Nephron progenitor cell (in vitro differentiated cells): ENCODE measurements around the gene CCN5.
"Not testable (repeated sequence)": the region's sequence is repeated elsewhere in the genome, so short reads cannot be mapped to it uniquely, and the experiment has no call there.

Experiments used
- DNase-seq: peaks from one replicate; pipeline ENCODE4 v3.0.0; 2021
- H3K27ac Mint-ChIP-seq: 2 replicates; pipeline ENCODE4 v1.8.0; 2021; ENCODE audit warnings: mild to moderate bottlenecking, moderate library complexity, mixed read lengths
- H3K27me3 Mint-ChIP-seq: 2 replicates; pipeline ENCODE4 v1.8.0; 2021; ENCODE audit warnings: mild to moderate bottlenecking, low read depth, mixed read lengths; ENCODE audit not compliant: poor library complexity
- H3K36me3 Mint-ChIP-seq: 2 replicates; pipeline ENCODE4 v1.8.0; 2021; ENCODE audit warnings: low read depth, mixed read lengths
- H3K4me1 Mint-ChIP-seq: 2 replicates; pipeline ENCODE4 v1.8.0; 2021; ENCODE audit warnings: mixed read lengths
- H3K4me3 Mint-ChIP-seq: 2 replicates; pipeline ENCODE4 v1.8.0; 2021; ENCODE audit warnings: mild to moderate bottlenecking, moderate library complexity, mixed read lengths
- H3K9me3 Mint-ChIP-seq: 2 replicates; pipeline ENCODE4 v1.8.0; 2021; ENCODE audit warnings: mild to moderate bottlenecking, moderate library complexity, mixed read lengths
- TF ChIP-seq, protein P1 (sequence below): fragments of 200-600 bp; sonication (generic); IDR thresholded peaks from 2 replicates; pipeline ENCODE4 v1.5.0; 2021; ENCODE audit warnings: antibody characterized with exemption

The CCN5 gene, protein sequence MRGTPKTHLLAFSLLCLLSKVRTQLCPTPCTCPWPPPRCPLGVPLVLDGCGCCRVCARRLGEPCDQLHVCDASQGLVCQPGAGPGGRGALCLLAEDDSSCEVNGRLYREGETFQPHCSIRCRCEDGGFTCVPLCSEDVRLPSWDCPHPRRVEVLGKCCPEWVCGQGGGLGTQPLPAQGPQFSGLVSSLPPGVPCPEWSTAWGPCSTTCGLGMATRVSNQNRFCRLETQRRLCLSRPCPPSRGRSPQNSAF

DNA sequence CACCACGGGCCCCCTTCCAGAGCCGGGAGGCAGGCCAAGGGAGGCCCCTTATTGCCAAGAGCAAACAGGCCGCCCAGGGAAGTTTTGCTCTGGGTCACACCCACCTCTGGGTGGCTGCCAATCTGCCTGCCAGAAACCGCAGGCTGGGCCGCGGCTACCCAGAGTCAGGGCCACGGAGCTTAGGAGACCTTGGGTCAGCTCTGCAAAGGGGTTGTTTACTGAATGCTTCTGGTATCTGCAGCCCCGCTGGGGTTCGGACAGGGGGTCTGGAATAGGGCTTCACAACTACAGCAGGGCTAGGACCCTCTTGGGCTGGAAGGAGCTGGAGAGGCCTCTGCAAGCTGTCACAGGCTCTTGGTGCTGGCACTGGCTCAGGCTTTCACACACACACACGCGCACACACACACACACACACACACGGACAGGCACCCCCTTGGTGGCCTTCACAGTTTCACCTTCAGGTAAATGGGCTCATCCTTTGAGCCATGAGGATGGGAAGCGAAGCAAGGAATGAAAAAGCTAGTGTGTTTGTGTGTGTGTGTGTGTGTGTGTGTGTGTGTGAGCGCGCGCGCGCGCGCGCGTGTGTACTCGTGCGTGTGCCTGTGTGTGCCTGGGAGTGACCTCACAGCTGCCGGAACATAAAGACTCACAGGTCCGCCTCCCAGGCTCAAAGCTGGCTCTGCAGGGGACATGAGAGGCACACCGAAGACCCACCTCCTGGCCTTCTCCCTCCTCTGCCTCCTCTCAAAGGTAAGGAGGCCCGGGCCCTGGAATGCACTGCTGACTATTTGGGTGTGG lies at the start of gene CCN5:
TSS of gene CCN5 (plus strand) at position 669 of the 798 bp plus-strand sequence. CDS start at position 691, 22 bp downstream.
- no peak for DNase-seq
- Mint-ChIP-seq H3K9me3 (no peaks in the 10 kb centered on the region), H3K27ac (no peak within 1 kb of the TSS), H3K36me3 (no peaks in the 10 kb centered on the region), H3K4me3 (no peak within 1 kb of the TSS), H3K27me3 (peaks cover 10% of the 10 kb centered on the region), H3K4me1 (peaks cover 10% of the 10 kb centered on the region)
- TF ChIP-seq, protein P1, sequence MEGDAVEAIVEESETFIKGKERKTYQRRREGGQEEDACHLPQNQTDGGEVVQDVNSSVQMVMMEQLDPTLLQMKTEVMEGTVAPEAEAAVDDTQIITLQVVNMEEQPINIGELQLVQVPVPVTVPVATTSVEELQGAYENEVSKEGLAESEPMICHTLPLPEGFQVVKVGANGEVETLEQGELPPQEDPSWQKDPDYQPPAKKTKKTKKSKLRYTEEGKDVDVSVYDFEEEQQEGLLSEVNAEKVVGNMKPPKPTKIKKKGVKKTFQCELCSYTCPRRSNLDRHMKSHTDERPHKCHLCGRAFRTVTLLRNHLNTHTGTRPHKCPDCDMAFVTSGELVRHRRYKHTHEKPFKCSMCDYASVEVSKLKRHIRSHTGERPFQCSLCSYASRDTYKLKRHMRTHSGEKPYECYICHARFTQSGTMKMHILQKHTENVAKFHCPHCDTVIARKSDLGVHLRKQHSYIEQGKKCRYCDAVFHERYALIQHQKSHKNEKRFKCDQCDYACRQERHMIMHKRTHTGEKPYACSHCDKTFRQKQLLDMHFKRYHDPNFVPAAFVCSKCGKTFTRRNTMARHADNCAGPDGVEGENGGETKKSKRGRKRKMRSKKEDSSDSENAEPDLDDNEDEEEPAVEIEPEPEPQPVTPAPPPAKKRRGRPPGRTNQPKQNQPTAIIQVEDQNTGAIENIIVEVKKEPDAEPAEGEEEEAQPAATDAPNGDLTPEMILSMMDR: no peak

DNA sequence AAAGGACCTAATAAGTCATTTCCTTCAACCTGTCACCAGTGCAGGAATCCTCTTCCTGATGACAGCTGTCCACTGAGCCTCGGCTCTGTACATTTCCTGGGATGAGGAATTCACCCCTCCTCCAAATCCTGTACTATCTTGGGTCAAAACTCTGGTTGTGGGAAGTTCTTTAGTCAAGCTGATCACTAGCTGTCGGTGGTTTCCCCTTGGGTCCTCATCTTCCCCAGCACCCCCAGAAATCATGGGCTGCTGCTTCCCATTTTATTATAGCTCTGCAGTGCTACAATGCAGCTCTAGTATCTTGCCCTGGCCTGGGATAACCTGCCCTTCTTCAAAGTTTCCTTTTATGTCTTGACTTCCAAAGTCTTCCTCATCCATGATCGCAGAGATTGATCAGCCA lies 49.1 kb upstream of the CCN5 start:
- H3K36me3 Mint-ChIP-seq: no peaks in the 10 kb centered on the region
- peaks cover under 1% of the 10 kb centered on the region for H3K4me1 Mint-ChIP-seq
- peaks cover 20% of the 10 kb centered on the region for H3K27me3 Mint-ChIP-seq
- no peak overlapping the region for H3K4me3 Mint-ChIP-seq
- DNase-seq: no peak
- H3K9me3 Mint-ChIP-seq: peaks cover 3% of the 10 kb centered on the region
- TF ChIP-seq, protein P1: no peak
- H3K27ac Mint-ChIP-seq: no peak overlapping the region

DNA sequence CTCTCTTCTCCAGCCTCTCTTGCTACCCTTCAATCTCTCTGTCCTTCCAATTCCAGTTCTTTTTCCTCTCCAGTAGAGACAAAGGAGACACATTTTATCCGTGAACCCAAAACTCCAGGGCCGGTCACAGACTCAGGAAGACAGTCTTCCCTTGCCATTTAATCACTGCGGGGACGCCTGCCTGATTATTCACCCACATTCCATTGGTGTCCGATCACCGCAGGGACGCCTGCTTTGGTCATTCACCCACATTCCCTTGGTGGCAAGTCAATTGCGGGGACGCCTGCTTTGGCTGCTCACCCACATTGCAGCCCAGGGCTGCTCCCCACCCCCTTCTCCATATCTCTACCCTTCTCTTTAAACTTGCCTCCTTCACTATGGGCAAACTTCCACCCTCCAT lies 44.3 kb upstream of the CCN5 start:
- not testable (repeated sequence) for H3K9me3 Mint-ChIP-seq, H3K36me3 Mint-ChIP-seq, H3K27ac Mint-ChIP-seq, H3K4me3 Mint-ChIP-seq, H3K27me3 Mint-ChIP-seq, H3K4me1 Mint-ChIP-seq, DNase-seq

DNA sequence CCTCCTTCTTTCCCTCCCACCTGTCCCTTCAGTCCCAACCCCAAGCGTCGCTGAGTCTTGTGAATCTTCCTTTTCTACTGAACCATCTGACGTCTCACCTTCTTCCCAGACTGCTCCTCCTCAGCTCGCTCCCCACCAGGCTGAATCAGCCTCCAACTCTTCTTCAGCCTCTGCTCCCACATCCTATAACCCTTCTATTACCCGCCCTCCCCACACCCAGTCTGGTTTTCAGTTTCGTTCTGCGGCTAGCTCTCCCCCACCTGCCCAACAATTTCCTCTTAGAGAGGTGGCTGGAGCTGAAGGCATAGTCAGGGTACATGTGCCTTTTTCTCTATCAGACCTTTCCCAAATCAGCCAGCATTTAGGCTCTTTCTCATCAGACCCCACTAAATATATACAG lies 43.6 kb upstream of the CCN5 start:
- not testable (repeated sequence) for H3K36me3 Mint-ChIP-seq, H3K27ac Mint-ChIP-seq, H3K4me3 Mint-ChIP-seq, DNase-seq, H3K27me3 Mint-ChIP-seq, H3K4me1 Mint-ChIP-seq, H3K9me3 Mint-ChIP-seq

DNA sequence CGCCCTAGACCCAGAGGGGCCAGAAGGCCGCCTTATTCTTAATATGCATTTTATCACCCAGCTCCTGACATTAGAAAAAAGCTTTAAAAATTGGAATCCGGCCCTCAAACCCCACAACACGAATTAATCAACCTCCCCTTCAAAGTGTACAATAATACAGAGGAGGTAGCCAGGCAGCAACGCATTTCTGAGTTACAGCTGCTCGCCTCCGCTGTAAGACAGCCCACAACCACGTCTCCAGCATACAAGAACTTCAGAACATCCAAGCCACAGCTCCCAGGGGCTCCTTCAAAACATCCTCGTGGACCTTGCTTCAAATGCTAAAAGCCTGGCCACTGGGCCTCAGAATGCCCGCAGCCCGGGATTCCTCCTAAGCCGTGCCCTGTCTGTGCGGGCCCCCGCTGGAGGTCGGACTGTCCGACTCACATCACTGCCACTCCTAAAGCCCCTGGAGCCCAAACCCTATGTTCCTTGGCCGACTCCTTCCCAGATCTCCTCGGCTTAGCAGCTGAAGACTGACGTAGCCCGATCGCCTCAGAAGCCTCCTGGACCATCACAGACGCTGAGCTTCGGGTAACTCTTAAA lies 42.8 kb upstream of the CCN5 start:
- H3K9me3 Mint-ChIP-seq, H3K36me3 Mint-ChIP-seq, H3K27ac Mint-ChIP-seq, DNase-seq, H3K4me1 Mint-ChIP-seq, H3K27me3 Mint-ChIP-seq, H3K4me3 Mint-ChIP-seq: not testable (repeated sequence)

DNA sequence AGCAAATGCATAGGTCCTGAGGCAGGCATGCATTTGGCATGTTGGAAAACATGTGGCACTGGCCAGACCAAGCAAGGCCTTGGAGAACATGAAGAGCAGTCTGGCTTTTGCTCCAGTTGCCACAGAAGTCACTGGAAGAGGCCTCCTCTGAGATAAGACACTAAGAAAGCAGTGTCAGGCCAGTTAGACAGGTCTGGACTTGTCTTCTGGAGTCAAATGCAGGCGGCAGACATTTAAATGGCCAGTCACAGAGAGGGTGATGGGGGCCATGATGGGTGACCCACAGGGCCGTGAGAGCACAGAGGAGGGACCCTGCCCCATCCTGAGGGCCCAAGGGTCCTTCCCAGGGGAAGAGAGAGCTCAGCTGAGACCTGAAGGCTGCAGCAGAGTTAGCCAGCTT lies 36.9 kb upstream of the CCN5 start:
- TF ChIP-seq, protein P1: no peak
- Mint-ChIP-seq H3K27me3 (peaks cover 14% of the 10 kb centered on the region), H3K9me3 (no peaks in the 10 kb centered on the region), H3K4me1 (peaks cover 10% of the 10 kb centered on the region), H3K36me3 (no peaks in the 10 kb centered on the region), H3K27ac (peak overlapping the region; percentile 92), H3K4me3 (no peak overlapping the region)
- DNase-seq: no peak

DNA sequence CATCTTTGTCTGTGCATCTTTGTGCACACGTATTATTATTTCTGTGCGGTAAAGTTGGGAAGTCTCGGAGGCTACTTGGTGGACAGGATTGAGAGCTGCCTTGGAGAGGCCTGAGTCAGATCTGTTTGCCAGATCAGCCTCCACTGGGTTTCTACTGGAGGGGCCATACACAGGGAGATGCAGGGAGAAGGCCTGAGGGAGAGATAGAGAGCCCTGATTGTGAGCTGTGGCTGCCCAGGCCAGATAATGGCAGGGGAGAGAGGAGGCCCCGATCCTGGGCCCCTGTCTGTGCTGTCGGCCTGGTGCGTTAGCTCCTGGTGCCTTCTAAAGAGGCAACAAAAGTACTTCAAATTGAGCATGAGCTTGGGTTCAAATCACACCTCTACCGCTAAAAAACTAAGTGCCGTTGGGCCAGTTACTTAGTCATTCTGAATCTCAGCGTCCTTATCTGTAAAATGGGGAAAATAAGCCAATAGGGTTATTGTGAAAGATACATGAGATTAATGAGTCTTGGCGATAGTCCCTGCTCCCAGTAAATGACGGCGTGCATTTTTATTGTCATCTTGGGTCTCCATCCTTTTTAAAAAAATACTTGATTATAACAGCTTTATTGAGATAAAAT lies 36.1 kb upstream of the CCN5 start:
- Mint-ChIP-seq H3K4me3 (no peak overlapping the region), H3K27me3 (peaks cover 18% of the 10 kb centered on the region), H3K27ac (peak overlapping the region; percentile 92), H3K36me3 (no peaks in the 10 kb centered on the region), H3K4me1 (peaks cover 10% of the 10 kb centered on the region), H3K9me3 (no peaks in the 10 kb centered on the region)
- TF ChIP-seq, protein P1: no peak
- DNase-seq: no peak
